Activated T-cell treated with anti-CD3 and anti-CD28 coated beads, Interleukin-2, amount 50 U/mL, for 24 hours (primary cell): ENCODE data around the gene SRSF8.

ENCODE experiments used
- DNase-seq: peaks from one replicate; pipeline ENCODE4 v3.0.0-alpha.2; 2020
- H3K27ac Mint-ChIP-seq: 2 replicates; pipeline ENCODE4 v1.8.0; 2020; ENCODE audit warnings: mild to moderate bottlenecking, mixed read lengths
- H3K27me3 Mint-ChIP-seq: 2 replicates; pipeline ENCODE4 v1.8.0; 2020; ENCODE audit warnings: mixed read lengths
- H3K36me3 Mint-ChIP-seq: 2 replicates; pipeline ENCODE4 v1.8.0; 2020; ENCODE audit warnings: low read depth, mixed read lengths
- H3K4me1 Mint-ChIP-seq: 2 replicates; pipeline ENCODE4 v1.8.0; 2020; ENCODE audit warnings: low read depth, mixed read lengths
- H3K4me3 Mint-ChIP-seq: 2 replicates; pipeline ENCODE4 v1.8.0; 2020; ENCODE audit warnings: mild to moderate bottlenecking, moderate library complexity, mixed read lengths
- H3K9me3 Mint-ChIP-seq: 2 replicates; pipeline ENCODE4 v1.8.0; 2020; ENCODE audit warnings: mixed read lengths

SRSF8 gene

DNA sequence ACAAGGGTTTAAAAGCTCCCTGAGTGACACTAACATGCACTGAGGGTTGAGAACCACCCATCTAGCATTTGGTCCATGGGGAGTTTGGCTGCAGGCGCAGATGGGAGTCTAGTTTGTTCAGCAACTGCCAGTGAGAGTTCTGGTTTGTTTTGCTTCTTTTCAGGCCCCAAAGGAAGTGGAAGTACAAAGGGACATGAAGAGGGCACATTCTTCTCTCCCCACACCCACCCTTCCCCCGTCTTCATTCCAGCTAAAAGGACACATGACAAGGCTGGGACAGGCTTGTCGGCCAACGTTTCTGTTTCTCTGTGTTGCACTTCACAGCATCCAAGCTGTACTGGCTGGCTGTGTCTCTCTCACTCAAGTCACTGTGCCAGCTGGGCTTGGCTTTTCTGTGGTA, 14.7 kb downstream of the SRSF8 start:
- Mint-ChIP-seq H3K27ac (no peak overlapping the region), H3K4me3 (no peak overlapping the region), H3K36me3 (no peaks in the 10 kb centered on the region), H3K4me1 (peaks cover 29% of the 10 kb centered on the region), H3K27me3 (peaks cover 2% of the 10 kb centered on the region), H3K9me3 (no peaks in the 10 kb centered on the region)
- no peak for DNase-seq

GRCh38 chr11:95082576-95083001, 15.9 kb downstream of the SRSF8 start:
- Mint-ChIP-seq H3K4me3 (no peak overlapping the region), H3K9me3 (no peaks in the 10 kb centered on the region), H3K27me3 (peaks cover 2% of the 10 kb centered on the region), H3K36me3 (no peaks in the 10 kb centered on the region), H3K27ac (peak overlapping the region; percentile 95), H3K4me1 (peaks cover 26% of the 10 kb centered on the region)
- DNase-seq, result no peak

DNA sequence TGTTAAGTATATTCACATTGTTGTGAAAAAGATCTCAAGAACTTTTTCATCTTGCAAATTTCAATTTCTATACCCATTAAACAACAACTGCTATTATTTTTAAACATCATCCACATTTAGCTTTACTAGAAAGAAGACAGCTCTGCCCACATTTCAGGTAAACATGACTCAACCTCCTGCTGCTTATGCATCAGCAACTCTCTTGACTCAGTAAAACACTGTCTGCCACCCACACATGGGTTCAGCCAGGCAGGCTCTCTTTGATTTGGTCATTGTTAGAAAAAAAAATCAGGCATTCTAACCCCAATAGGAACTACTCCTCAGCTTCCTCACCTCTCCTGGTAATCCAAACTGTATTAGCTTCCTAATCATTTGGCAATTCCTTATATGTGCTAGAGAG, 17.8 kb downstream of the SRSF8 start:
- DNase-seq, result peak; percentile 43
- no peak overlapping the region for H3K4me3 Mint-ChIP-seq
- peaks cover 36% of the 10 kb centered on the region for H3K4me1 Mint-ChIP-seq
- H3K9me3 Mint-ChIP-seq, result no peaks in the 10 kb centered on the region
- H3K27me3 Mint-ChIP-seq, result no peaks in the 10 kb centered on the region
- H3K36me3 Mint-ChIP-seq, result no peaks in the 10 kb centered on the region
- peak overlapping the region; percentile 95 for H3K27ac Mint-ChIP-seq

- Mint-ChIP-seq H3K9me3 (no peaks in the 10 kb centered on the region), H3K27me3 (no peaks in the 10 kb centered on the region), H3K36me3 (no peaks in the 10 kb centered on the region), H3K4me3 (no peak overlapping the region), H3K27ac (peak overlapping the region; percentile 4), H3K4me1 (peaks cover 38% of the 10 kb centered on the region)
- no peak for DNase-seq
Measured at GRCh38 chr11:95085117-95085816, 18.5 kb downstream of the SRSF8 start.

- DNase-seq, result no peak
- no peaks in the 10 kb centered on the region for H3K36me3 Mint-ChIP-seq
- H3K4me3 Mint-ChIP-seq, result no peak overlapping the region
- H3K27ac Mint-ChIP-seq, result no peak overlapping the region
- H3K9me3 Mint-ChIP-seq, result no peaks in the 10 kb centered on the region
- H3K27me3 Mint-ChIP-seq, result no peaks in the 10 kb centered on the region
- H3K4me1 Mint-ChIP-seq, result peaks cover 46% of the 10 kb centered on the region
Measured at GRCh38 chr11:95086151-95086550, 19.4 kb downstream of the SRSF8 start.

DNA sequence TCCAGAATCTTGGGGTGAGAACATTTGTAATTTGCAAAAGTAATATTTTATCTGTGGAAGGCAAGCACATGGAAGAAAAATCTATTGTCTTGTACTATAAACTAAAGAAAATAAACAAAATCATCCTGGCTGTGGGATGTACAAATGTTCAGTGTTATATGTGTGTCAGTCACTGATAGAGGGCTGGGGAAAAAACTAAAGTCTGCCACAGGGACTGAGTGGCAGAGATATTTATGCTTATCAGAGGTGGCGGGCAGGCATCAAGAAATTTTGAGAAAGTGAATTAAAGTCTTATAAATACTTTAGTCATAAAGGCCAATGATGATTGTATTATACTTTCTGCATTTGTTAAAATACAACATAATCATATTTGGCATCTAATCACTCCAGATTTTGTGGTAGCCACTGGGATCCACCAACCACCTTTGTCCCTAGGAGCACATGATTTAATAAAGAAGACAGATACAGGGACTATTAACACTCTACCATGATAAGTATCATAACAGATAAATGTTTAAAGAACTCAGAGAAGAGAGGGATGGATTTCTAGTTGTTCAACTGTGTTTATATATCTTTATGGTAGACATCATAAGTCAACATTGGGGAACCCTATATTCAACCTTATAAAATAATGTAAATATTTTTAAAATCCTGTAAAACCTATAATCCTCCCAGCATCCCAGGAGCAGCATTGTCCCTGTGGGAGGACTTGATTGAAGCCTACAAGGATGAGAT, 20.3 kb downstream of the SRSF8 start:
- no peak overlapping the region for H3K27ac Mint-ChIP-seq
- H3K9me3 Mint-ChIP-seq, result no peaks in the 10 kb centered on the region
- no peaks in the 10 kb centered on the region for H3K36me3 Mint-ChIP-seq
- H3K4me1 Mint-ChIP-seq, result peaks cover 55% of the 10 kb centered on the region
- no peaks in the 10 kb centered on the region for H3K27me3 Mint-ChIP-seq
- no peak for DNase-seq
- H3K4me3 Mint-ChIP-seq, result no peak overlapping the region

DNA sequence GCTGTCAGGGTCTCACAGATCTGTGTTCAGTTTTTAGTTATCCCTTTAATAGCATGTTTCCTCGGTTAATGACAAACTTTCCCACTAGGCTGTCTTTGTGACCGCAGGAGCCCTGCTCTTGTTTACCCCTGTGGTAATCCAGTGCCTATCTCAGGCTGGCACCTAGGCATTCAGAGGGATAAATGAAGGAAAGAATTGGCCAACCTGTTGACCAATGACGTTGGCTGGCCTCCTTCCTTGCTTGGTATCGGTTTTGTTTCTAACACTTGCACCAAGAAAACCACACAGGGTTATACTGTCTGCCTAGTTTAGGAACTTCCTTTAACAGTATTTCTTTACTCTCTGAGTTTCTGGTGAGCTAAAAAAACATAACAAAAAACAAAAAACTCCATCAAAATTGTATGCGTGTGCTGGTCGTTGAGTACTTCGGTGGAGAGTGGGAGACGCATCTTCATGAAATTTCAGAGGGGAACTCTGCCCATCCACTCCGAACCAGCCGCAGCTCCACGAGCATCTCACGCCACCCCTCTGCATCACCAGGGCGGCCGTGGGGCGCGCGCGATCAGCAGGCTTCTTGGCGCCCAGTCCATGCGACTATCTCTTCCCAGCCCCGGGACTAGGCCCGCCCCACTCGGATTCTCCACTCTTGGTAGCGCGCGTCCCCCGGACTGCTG, 22.4 kb downstream of the SRSF8 start:
- Mint-ChIP-seq H3K27ac (peak overlapping the region; percentile 82), H3K4me3 (peak overlapping the region; percentile 78), H3K27me3 (no peaks in the 10 kb centered on the region), H3K9me3 (no peaks in the 10 kb centered on the region), H3K4me1 (peaks cover 64% of the 10 kb centered on the region), H3K36me3 (no peaks in the 10 kb centered on the region)
- no peak for DNase-seq

- Mint-ChIP-seq H3K4me3 (peak within 1 kb of the TSS; percentile 88), H3K9me3 (no peaks in the 10 kb centered on the region), H3K27me3 (no peaks in the 10 kb centered on the region), H3K36me3 (peaks cover 4% of the 10 kb centered on the region), H3K4me1 (peaks cover 63% of the 10 kb centered on the region), H3K27ac (peak within 1 kb of the TSS; percentile 82)
- DNase-seq, result peak; percentile 91
Measured at GRCh38 chr11:95089620-95090542, 23.2 kb downstream of the SRSF8 start, which contains the start of gene ENDOD1. TSS of gene ENDOD1 (plus strand) at chr11:95089846. CDS start at chr11:95089928, 82 bp downstream.

DNA sequence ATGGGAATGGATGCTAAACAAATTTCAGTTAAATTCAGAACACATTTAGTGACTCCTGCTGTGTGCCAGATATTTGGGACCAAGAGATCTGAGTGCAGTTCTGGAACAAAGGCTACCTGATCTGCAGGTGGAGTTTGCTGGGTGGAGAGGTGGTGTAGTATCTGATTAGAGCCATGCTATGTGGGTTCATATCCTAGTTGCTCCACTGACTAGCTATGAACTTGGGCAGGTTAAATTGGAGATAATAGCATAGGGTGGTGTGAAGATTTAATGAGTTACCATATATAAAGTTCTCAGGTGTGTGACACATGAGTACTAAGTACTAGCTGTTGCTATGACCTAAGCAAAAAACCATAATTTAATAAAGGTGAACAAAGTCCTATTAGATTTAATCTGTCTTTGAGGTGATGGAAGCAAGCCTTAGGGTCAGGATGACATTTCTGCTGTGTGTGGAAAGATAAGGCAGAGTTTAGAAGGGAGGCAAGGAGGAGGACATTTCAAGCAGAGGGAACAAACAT, 25.0 kb downstream of the SRSF8 start:
- no peak for DNase-seq
- H3K4me3 Mint-ChIP-seq, result peak overlapping the region; percentile 88
- peaks cover 71% of the 10 kb centered on the region for H3K4me1 Mint-ChIP-seq
- no peaks in the 10 kb centered on the region for H3K27me3 Mint-ChIP-seq
- H3K27ac Mint-ChIP-seq, result no peak overlapping the region
- no peaks in the 10 kb centered on the region for H3K9me3 Mint-ChIP-seq
- peaks cover 10% of the 10 kb centered on the region for H3K36me3 Mint-ChIP-seq

DNA sequence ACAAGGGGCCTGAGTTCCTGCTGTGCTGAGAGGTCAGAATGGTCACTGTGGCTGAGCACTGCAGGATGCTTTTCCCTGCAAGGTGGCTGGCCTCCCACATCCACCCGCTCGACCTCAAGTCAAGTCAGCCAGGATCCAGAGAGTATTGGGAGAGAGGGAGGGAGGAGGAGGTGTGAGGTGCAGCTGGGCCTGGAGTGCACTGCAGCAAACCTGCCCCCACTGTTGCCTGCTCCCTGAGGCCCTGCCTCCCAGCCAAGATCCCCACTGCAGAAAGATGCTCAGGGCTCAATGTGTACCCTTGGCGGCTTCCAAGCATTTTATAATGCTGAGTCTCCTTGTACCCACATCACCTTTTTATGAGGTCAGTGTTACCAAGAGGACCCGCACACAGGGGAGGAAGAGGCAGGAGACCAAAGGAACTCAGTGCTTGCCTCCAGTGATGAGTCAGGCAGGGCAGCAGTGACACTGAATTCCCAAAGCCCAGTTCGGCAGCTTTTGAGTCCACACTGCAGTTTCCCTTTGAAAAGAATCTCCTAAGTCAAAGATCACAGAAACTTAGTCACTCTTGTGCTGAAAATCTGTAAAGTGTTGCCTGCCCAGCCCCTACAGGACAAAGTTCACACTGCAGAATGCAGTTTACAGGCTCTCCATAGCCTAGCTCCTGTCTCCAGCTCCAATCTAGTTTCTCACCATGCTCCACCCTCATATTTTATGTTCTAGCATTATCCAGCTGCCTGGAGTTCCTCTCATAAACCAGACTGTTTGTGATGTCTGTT, 26.0 kb downstream of the SRSF8 start:
- Mint-ChIP-seq H3K27me3 (no peaks in the 10 kb centered on the region), H3K9me3 (no peaks in the 10 kb centered on the region), H3K4me3 (no peak overlapping the region), H3K36me3 (peaks cover 10% of the 10 kb centered on the region), H3K27ac (peak overlapping the region; percentile 22), H3K4me1 (peaks cover 77% of the 10 kb centered on the region)
- peak; percentile 37 for DNase-seq

- Mint-ChIP-seq H3K4me3 (no peak overlapping the region), H3K4me1 (peaks cover 76% of the 10 kb centered on the region), H3K27ac (no peak overlapping the region), H3K27me3 (no peaks in the 10 kb centered on the region), H3K9me3 (no peaks in the 10 kb centered on the region), H3K36me3 (peaks cover 13% of the 10 kb centered on the region)
- no peak for DNase-seq
Measured at GRCh38 chr11:95093548-95093947, 26.8 kb downstream of the SRSF8 start.

DNA sequence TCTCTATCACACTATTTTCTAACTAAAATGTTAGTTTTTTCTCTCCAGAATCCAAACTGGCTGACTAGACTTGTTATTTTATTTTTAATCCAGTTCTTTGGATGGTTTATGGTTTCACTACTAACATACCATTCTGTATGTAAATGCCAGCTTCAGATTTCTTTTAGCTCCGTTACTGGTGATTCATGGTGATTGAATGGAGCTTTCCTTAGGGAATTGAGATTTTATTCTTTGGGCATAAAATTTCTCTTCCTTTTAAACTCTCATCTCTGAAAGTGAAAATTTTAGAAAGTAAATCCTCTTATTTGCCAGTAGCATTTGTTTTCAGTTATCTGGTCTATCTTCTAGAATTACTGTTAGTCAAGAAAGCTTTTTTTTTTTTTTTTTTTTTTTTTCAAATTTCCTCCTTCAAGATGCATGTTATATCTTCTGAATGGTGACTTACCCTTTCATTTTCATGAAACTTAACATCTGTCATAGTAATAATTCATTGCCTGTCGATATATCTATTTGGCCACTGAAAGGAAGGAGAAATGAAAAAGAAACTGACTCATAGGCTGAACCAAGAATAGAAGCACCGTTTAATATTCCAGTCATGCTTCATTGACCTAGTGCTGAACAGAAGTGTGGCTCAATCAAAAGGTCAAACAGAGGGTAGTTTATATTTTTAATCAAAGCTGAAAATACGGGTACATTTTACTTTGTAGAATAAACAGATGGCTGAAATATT, 29.3 kb downstream of the SRSF8 start:
- peak overlapping the region; percentile 7 for H3K27ac Mint-ChIP-seq
- H3K36me3 Mint-ChIP-seq, result peaks cover 16% of the 10 kb centered on the region
- H3K27me3 Mint-ChIP-seq, result no peaks in the 10 kb centered on the region
- DNase-seq, result no peak
- peaks cover 60% of the 10 kb centered on the region for H3K4me1 Mint-ChIP-seq
- H3K9me3 Mint-ChIP-seq, result no peaks in the 10 kb centered on the region
- no peak overlapping the region for H3K4me3 Mint-ChIP-seq

GRCh38 chr11:95097209-95097608, 30.5 kb downstream of the SRSF8 start:
- no peaks in the 10 kb centered on the region for H3K9me3 Mint-ChIP-seq
- no peak overlapping the region for H3K27ac Mint-ChIP-seq
- H3K27me3 Mint-ChIP-seq, result no peaks in the 10 kb centered on the region
- H3K4me1 Mint-ChIP-seq, result peaks cover 48% of the 10 kb centered on the region
- H3K36me3 Mint-ChIP-seq, result peaks cover 19% of the 10 kb centered on the region
- H3K4me3 Mint-ChIP-seq, result no peak overlapping the region
- DNase-seq, result no peak
